ENCODE data around the gene ISLR.

ISLR gene

GRCh38 chr15:74130849-74131627 lies 42.5 kb upstream of the ISLR start:
- H2AFZ ChIP-seq (ENCODE audit: low read depth) = no peak overlapping the region
- peaks cover 5% of the 10 kb centered on the region for H3K4me1 ChIP-seq (ENCODE audit: low read depth, poor library complexity, severe bottlenecking)
- TF ChIP-seq, protein P1, sequence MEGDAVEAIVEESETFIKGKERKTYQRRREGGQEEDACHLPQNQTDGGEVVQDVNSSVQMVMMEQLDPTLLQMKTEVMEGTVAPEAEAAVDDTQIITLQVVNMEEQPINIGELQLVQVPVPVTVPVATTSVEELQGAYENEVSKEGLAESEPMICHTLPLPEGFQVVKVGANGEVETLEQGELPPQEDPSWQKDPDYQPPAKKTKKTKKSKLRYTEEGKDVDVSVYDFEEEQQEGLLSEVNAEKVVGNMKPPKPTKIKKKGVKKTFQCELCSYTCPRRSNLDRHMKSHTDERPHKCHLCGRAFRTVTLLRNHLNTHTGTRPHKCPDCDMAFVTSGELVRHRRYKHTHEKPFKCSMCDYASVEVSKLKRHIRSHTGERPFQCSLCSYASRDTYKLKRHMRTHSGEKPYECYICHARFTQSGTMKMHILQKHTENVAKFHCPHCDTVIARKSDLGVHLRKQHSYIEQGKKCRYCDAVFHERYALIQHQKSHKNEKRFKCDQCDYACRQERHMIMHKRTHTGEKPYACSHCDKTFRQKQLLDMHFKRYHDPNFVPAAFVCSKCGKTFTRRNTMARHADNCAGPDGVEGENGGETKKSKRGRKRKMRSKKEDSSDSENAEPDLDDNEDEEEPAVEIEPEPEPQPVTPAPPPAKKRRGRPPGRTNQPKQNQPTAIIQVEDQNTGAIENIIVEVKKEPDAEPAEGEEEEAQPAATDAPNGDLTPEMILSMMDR (conservative IDR thresholded peaks at IDR 0.05; ENCODE audit: low read depth, low read length) = no peak
- no peaks in the 10 kb centered on the region for H3K79me2 ChIP-seq (ENCODE audit: insufficient read depth, low read depth)
- no peak overlapping the region for H3K27ac ChIP-seq
- no peak overlapping the region for H3K4me3 ChIP-seq (IDR thresholded peaks at IDR 0.05; ENCODE audit: insufficient read depth, low read depth, low read length)
- no peaks in the 10 kb centered on the region for H4K20me1 ChIP-seq (ENCODE audit: insufficient read depth)
- H3K9ac ChIP-seq = no peak overlapping the region
- H3K4me2 ChIP-seq = no peak overlapping the region
- peaks cover 43% of the 10 kb centered on the region for H3K27me3 ChIP-seq (ENCODE audit: insufficient read depth, low read depth)
- H3K36me3 ChIP-seq (ENCODE audit: insufficient read depth) = no peaks in the 10 kb centered on the region

- TF ChIP-seq, protein P1 (conservative IDR thresholded peaks at IDR 0.05; ENCODE audit: low read depth, low read length) = no peak
- Histone ChIP-seq H3K4me1 (ENCODE audit: low read depth, poor library complexity, severe bottlenecking) (peaks cover 5% of the 10 kb centered on the region), H3K4me3 (IDR thresholded peaks at IDR 0.05; ENCODE audit: insufficient read depth, low read depth, low read length) (no peak overlapping the region), H3K9ac (no peak overlapping the region), H3K4me2 (no peak overlapping the region), H3K79me2 (ENCODE audit: insufficient read depth, low read depth) (no peaks in the 10 kb centered on the region), H2AFZ (ENCODE audit: low read depth) (no peak overlapping the region), H4K20me1 (ENCODE audit: insufficient read depth) (no peaks in the 10 kb centered on the region), H3K27ac (no peak overlapping the region), H3K27me3 (ENCODE audit: insufficient read depth, low read depth) (peaks cover 42% of the 10 kb centered on the region), H3K36me3 (ENCODE audit: insufficient read depth) (no peaks in the 10 kb centered on the region)
Observed at GRCh38 chr15:74131628-74132413, 41.7 kb upstream of the ISLR start.

DNA sequence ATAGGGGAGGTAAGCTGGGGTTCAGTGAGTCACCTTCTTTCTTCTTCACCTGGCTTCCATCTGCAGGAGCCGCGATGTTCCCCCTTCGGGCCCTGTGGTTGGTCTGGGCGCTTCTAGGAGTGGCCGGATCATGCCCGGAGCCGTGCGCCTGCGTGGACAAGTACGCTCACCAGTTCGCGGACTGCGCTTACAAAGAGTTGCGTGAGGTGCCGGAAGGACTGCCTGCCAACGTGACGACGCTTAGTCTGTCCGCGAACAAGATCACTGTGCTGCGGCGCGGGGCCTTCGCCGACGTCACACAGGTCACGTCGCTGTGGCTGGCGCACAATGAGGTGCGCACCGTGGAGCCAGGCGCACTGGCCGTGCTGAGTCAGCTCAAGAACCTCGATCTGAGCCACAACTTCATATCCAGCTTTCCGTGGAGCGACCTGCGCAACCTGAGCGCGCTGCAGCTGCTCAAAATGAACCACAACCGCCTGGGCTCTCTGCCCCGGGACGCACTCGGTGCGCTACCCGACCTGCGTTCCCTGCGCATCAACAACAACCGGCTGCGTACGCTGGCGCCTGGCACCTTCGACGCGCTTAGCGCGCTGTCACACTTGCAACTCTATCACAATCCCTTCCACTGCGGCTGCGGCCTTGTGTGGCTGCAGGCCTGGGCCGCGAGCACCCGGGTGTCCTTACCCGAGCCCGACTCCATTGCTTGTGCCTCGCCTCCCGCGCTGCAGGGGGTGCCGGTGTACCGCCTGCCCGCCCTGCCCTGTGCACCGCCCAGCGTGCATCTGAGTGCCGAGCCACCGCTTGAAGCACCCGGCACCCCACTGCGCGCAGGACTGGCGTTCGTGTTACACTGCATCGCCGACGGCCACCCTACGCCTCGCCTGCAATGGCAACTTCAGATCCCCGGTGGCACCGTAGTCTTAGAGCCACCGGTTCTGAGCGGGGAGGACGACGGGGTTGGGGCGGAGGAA lies 40.5 kb upstream of the ISLR start:
- Histone ChIP-seq H3K4me2 (no peak overlapping the region), H3K9ac (no peak overlapping the region), H3K27me3 (ENCODE audit: insufficient read depth, low read depth) (peaks cover 35% of the 10 kb centered on the region), H3K4me3 (IDR thresholded peaks at IDR 0.05; ENCODE audit: insufficient read depth, low read depth, low read length) (no peak overlapping the region), H3K27ac (no peak overlapping the region), H3K79me2 (ENCODE audit: insufficient read depth, low read depth) (no peaks in the 10 kb centered on the region), H2AFZ (ENCODE audit: low read depth) (no peak overlapping the region), H3K4me1 (ENCODE audit: low read depth, poor library complexity, severe bottlenecking) (peaks cover 2% of the 10 kb centered on the region), H3K36me3 (ENCODE audit: insufficient read depth) (no peaks in the 10 kb centered on the region), H4K20me1 (ENCODE audit: insufficient read depth) (no peaks in the 10 kb centered on the region)
- TF ChIP-seq, protein P1 (conservative IDR thresholded peaks at IDR 0.05; ENCODE audit: low read depth, low read length) = no peak

DNA sequence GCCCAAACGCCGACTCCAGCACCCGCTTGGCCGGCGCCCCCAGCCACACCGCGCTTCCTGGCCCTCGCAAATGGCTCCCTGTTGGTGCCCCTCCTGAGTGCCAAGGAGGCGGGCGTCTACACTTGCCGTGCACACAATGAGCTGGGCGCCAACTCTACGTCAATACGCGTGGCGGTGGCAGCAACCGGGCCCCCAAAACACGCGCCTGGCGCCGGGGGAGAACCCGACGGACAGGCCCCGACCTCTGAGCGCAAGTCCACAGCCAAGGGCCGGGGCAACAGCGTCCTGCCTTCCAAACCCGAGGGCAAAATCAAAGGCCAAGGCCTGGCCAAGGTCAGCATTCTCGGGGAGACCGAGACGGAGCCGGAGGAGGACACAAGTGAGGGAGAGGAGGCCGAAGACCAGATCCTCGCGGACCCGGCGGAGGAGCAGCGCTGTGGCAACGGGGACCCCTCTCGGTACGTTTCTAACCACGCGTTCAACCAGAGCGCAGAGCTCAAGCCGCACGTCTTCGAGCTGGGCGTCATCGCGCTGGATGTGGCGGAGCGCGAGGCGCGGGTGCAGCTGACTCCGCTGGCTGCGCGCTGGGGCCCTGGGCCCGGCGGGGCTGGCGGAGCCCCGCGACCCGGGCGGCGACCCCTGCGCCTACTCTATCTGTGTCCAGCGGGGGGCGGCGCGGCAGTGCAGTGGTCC lies 39.7 kb upstream of the ISLR start:
- Histone ChIP-seq H3K27me3 (ENCODE audit: insufficient read depth, low read depth) (peaks cover 26% of the 10 kb centered on the region), H3K27ac (no peak overlapping the region), H3K79me2 (ENCODE audit: insufficient read depth, low read depth) (no peaks in the 10 kb centered on the region), H3K4me3 (IDR thresholded peaks at IDR 0.05; ENCODE audit: insufficient read depth, low read depth, low read length) (no peak overlapping the region), H3K36me3 (ENCODE audit: insufficient read depth) (no peaks in the 10 kb centered on the region), H3K9ac (no peak overlapping the region), H2AFZ (ENCODE audit: low read depth) (no peak overlapping the region), H3K4me1 (ENCODE audit: low read depth, poor library complexity, severe bottlenecking) (no peaks in the 10 kb centered on the region), H3K4me2 (no peak overlapping the region), H4K20me1 (ENCODE audit: insufficient read depth) (no peaks in the 10 kb centered on the region)
- TF ChIP-seq, protein P1 (conservative IDR thresholded peaks at IDR 0.05; ENCODE audit: low read depth, low read length) = no peak
